Measurements from ENCODE around the gene TMEM203. TPM values are rescaled to one million over a fixed set of nuclear protein-coding genes. Genes with fewer than 3 reads are reported as not detected.

TMEM203 gene
- total RNA-seq, 2 donors from 2014 or later, result 35.3 to 47.8 TPM

DNA sequence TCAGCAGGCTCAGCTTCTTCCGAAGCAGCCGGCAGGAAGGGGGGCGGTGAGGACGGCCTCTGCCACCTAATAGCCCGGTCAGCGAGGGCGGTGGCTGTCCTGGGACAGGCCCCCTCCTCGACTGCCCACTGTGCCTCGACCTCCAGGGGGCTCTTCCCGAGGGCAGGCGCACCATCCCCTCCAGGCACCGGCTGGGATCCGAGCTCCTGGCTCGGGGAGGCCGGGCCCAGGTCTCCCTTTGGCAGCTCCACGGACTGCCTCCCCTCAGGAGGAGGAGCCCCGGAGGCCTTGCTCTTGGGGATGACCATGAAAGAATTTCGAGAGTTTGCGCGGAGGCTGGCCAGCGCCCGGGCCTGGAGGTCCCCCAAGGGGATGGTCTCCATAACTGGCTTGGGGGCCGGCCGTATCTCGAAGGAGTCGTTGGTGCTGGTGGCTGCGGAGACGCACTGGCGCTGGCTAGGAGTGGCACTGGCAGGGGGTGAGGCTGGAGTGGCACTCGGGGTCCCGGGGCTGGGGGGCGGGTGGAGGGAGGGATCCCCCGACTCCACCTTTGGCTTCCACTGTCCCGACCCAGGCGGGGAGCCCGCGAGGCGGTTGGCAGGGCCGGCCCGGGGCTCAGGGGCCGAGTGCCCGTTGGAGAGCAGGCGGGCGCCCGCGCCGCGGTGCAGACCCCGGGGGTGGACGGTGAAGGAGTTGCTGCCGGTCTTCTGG lies 5.9 kb downstream of the TMEM203 start:
- peaks cover 56% of the 10 kb centered on the region for H3K4me1 ChIP-seq (replicated peaks)
- TF ChIP-seq POLR2AphosphoS5 (IDR thresholded peaks at IDR 0.05), result no peak
- TF ChIP-seq, protein P1, sequence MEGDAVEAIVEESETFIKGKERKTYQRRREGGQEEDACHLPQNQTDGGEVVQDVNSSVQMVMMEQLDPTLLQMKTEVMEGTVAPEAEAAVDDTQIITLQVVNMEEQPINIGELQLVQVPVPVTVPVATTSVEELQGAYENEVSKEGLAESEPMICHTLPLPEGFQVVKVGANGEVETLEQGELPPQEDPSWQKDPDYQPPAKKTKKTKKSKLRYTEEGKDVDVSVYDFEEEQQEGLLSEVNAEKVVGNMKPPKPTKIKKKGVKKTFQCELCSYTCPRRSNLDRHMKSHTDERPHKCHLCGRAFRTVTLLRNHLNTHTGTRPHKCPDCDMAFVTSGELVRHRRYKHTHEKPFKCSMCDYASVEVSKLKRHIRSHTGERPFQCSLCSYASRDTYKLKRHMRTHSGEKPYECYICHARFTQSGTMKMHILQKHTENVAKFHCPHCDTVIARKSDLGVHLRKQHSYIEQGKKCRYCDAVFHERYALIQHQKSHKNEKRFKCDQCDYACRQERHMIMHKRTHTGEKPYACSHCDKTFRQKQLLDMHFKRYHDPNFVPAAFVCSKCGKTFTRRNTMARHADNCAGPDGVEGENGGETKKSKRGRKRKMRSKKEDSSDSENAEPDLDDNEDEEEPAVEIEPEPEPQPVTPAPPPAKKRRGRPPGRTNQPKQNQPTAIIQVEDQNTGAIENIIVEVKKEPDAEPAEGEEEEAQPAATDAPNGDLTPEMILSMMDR (IDR thresholded peaks at IDR 0.05), result no peak
- TF ChIP-seq POLR2A (IDR thresholded peaks at IDR 0.05), result no peak
- no peak overlapping the region for H3K27ac ChIP-seq

DNA sequence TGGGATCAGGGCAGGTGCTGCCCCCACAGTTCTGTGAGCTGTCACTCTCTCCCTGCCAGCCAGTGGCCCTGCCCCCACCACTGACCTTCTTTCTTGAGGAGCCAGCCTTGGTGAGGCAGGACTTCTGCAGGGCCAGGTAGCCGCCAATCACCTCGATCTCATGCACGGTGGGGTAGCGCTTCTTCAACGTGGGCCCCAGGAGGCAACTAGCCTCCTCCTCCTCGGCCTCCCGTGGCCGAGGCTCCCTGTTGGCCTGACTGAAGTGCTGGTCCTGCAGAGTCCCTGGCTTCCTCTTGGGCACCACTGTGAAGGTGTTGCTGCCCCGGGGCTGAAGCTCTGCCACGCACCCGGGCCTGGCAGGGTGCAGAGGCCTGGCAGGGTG lies 6.6 kb downstream of the TMEM203 start:
- peak overlapping the region in 1 of 2 donors; percentile 61 for H3K4me3 ChIP-seq
- no peaks in the 10 kb centered on the region for H3K27me3 ChIP-seq (replicated peaks; ENCODE audit: insufficient read depth)
- 87% methylated on average over 11 of the region's 11 CpGs for WGBS
- no peak for DNase-seq (ENCODE audit: low spot score)
- H3K9me3 ChIP-seq, result no peaks in the 10 kb centered on the region
- H3K27ac ChIP-seq, result no peak overlapping the region
- no peak for TF ChIP-seq POLR2A (IDR thresholded peaks at IDR 0.05)
- TF ChIP-seq, protein P1 (IDR thresholded peaks at IDR 0.05), result no peak
- no peak for TF ChIP-seq POLR2AphosphoS5 (IDR thresholded peaks at IDR 0.05)
- no peaks in the 10 kb centered on the region for H3K36me3 ChIP-seq
- intact Hi-C loops (cut with DNase I), result no loop called here
- H3K4me1 ChIP-seq (replicated peaks), result peaks cover 52% of the 10 kb centered on the region

More for the DNA sequence above, 5.9 kb downstream of the TMEM203 start:
- DNase-seq (ENCODE audit: low spot score), result no peak
- peak overlapping the region; percentile 56 to 61 for H3K4me3 ChIP-seq
- intact Hi-C loops (cut with DNase I), result no loop called here
- no peaks in the 10 kb centered on the region for H3K9me3 ChIP-seq
- no peaks in the 10 kb centered on the region for H3K36me3 ChIP-seq
- 20% methylated on average over 37 of the region's 51 CpGs for WGBS
- H3K27me3 ChIP-seq (replicated peaks; ENCODE audit: insufficient read depth), result no peaks in the 10 kb centered on the region

DNA sequence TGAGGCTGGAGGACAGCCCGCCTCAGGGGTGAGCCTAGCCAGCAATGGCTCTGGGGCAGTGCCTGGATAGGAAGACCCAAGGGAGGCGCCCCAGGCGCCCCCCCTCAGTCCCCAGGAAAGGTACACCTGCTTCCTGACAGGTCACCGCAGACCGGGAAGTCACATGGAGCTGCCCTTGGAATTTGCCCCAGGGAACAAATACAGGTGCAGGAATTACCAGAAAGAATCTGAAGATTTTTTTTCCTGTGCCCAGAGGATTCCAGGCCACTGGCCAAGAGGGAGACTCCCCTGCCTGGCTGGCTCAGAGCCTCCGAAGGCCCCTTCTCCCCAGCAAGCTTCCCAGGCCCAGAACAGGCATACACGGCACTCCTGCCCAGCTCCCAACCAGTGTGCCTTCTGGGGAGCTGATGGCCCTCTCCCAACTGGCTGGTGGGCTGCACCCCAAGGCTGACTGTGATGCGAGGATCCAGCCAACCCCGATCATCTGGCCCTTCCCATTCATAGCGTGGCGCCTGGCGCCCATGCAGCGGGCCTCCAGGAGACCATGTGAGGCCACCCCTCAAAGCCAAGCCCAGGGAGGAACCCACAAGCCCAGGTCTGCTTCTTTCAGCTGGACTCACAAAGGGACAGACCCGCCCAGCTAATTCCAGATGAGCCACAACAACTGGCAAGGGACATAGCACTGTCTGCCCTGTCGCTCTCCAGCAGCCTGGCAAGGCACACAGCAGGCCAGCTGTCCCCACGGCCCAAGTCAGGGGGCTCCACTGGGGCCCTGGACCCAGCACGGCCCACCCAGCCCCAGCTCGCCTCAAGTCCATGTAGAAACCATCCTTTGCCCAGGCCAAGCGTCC lies 7.2 kb downstream of the TMEM203 start:
- Histone ChIP-seq H3K27me3 (replicated peaks; ENCODE audit: insufficient read depth) (no peaks in the 10 kb centered on the region), H3K4me1 (replicated peaks) (peaks cover 46% of the 10 kb centered on the region), H3K4me3 (no peak overlapping the region), H3K27ac (no peak overlapping the region), H3K36me3 (no peaks in the 10 kb centered on the region), H3K9me3 (no peaks in the 10 kb centered on the region)
- TF ChIP-seq POLR2A (IDR thresholded peaks at IDR 0.05), result no peak
- TF ChIP-seq POLR2AphosphoS5 (IDR thresholded peaks at IDR 0.05), result peak; percentile 64
- no peak for DNase-seq (ENCODE audit: low spot score)
- 65% methylated on average over 16 of the region's 19 CpGs for WGBS
- intact Hi-C loops (cut with DNase I), result no loop called here

DNA sequence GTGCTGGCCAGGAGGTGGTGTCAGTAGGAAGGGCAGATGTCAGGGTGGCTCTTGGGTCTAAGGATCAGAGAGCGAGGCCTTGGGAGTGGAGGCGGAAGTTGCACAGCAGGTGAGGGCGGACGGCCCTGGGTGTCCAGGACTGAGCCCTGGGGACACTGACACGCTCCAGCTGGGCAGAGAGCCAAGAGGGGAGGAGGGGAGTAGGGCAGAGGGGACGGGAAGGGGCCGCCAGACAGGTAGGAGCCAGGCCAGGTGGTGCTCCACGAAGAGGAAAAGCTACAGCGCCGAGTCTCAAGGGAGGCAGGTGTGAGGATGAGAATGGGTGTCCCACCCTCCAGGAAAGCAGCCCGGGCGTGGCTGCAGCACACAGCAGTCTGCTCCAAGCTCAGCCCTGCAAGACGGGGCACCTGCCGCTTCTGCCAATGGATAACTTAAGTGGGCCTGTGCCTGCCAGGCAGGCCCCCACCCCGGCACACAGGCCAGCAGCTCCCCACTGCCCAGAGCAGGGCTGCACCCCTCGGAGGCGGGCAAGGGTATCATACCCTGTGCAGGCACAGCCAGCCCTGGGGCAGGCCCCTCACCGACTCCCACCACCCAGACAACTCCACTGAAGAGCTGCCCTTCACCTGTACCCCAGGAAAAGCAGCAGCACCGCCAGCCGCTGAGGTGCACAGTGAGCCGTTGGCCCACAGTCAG lies 9.8 kb downstream of the TMEM203 start:
- TF ChIP-seq POLR2A (IDR thresholded peaks at IDR 0.05), result no peak
- no peak for TF ChIP-seq POLR2AphosphoS5 (IDR thresholded peaks at IDR 0.05)
- TF ChIP-seq, protein P1 (IDR thresholded peaks at IDR 0.05), result no peak
- Histone ChIP-seq H3K4me3 (no peak overlapping the region), H3K9me3 (no peaks in the 10 kb centered on the region), H3K27me3 (replicated peaks; ENCODE audit: insufficient read depth) (no peaks in the 10 kb centered on the region), H3K27ac (no peak overlapping the region), H3K36me3 (no peaks in the 10 kb centered on the region), H3K4me1 (replicated peaks) (peaks cover 41% of the 10 kb centered on the region)
- intact Hi-C loops (cut with DNase I), result no loop called here
- DNase-seq (ENCODE audit: low spot score), result no peak
- WGBS, result 48% methylated on average over 21 of the region's 21 CpGs

DNA sequence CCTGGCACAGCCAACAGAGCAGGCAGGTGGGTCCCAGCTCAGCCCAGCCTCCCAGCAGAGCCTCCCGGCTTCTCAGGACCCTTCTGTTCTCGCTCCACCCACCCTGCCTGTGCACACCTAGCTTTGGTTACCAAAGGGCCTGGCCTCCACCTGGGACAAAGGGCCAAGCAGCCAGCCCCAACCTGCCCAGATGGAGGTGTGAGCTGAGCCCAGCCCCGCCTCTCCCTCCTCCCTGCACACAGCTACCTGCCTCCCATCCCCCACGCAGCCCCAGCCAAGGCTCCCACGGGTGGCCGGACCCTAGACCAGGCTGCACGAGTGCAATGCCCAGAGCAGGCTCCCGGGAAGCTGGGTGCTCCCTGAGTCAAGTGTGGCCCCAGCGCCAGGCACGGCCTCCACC lies 10.5 kb downstream of the TMEM203 start:
- Histone ChIP-seq H3K36me3 (peaks cover 0 to 3% of the 10 kb centered on the region in 2 donors), H3K27me3 (replicated peaks; ENCODE audit: insufficient read depth) (no peaks in the 10 kb centered on the region), H3K4me3 (no peak overlapping the region), H3K27ac (no peak overlapping the region), H3K9me3 (no peaks in the 10 kb centered on the region), H3K4me1 (replicated peaks) (peaks cover 44% of the 10 kb centered on the region)
- intact Hi-C loops (cut with DNase I), result no loop called here
- DNase-seq (ENCODE audit: low spot score), result no peak
- WGBS, result 60% methylated on average over 4 of the region's 10 CpGs
- TF ChIP-seq POLR2AphosphoS5 (IDR thresholded peaks at IDR 0.05), result no peak
